Stimulated activated naive CD8-positive, alpha-beta T cell treated with anti-CD3 and anti-CD28 coated beads, Interleukin-15, Interleukin-2, amounts not matched to agents 100 ng/mL and 50 ng/mL, for 24 hours (primary cell): ENCODE measurements around the gene CGREF1.

Experiments used
- H3K27ac Mint-ChIP-seq: one replicate; pipeline ENCODE4 v1.8.0; 2021; ENCODE audit warnings: mild to moderate bottlenecking, mixed read lengths
- H3K27me3 Mint-ChIP-seq: one replicate; pipeline ENCODE4 v1.8.0; 2021; ENCODE audit warnings: mixed read lengths
- H3K36me3 Mint-ChIP-seq: one replicate; pipeline ENCODE4 v1.8.0; 2021; ENCODE audit warnings: low read depth, mixed read lengths
- H3K4me1 Mint-ChIP-seq: one replicate; pipeline ENCODE4 v1.8.0; 2021; ENCODE audit warnings: low read depth, mixed read lengths
- H3K4me3 Mint-ChIP-seq: one replicate; pipeline ENCODE4 v1.8.0; 2021; ENCODE audit warnings: mild to moderate bottlenecking, mixed read lengths
- H3K9me3 Mint-ChIP-seq: one replicate; pipeline ENCODE4 v1.8.0; 2021; ENCODE audit warnings: mixed read lengths

CGREF1 gene

GRCh38 chr2:27118525-27119329 is at the start of gene CGREF1:
Gene CGREF1, minus strand, starts transcription at chr2:27119128. Its CDS starts 14,762 bp downstream, at chr2:27104366.
- H3K27ac Mint-ChIP-seq: peak within 1 kb of the TSS; percentile 88
- H3K9me3 Mint-ChIP-seq: no peaks in the 10 kb centered on the region
- H3K36me3 Mint-ChIP-seq: no peaks in the 10 kb centered on the region
- H3K27me3 Mint-ChIP-seq: peaks cover 39% of the 10 kb centered on the region
- peak within 1 kb of the TSS; percentile 84 for H3K4me3 Mint-ChIP-seq
- peaks cover 17% of the 10 kb centered on the region for H3K4me1 Mint-ChIP-seq

GRCh38 chr2:27164960-27165763 is 46.2 kb upstream of the CGREF1 start:
- Mint-ChIP-seq H3K4me3 (no peak overlapping the region), H3K36me3 (no peaks in the 10 kb centered on the region), H3K9me3 (no peaks in the 10 kb centered on the region), H3K4me1 (peaks cover 4% of the 10 kb centered on the region), H3K27me3 (no peaks in the 10 kb centered on the region), H3K27ac (no peak overlapping the region)

GRCh38 chr2:27162151-27163121 is 43.5 kb upstream of the CGREF1 start:
- H3K36me3 Mint-ChIP-seq: no peaks in the 10 kb centered on the region
- no peak overlapping the region for H3K4me3 Mint-ChIP-seq
- H3K4me1 Mint-ChIP-seq: peaks cover 4% of the 10 kb centered on the region
- no peak overlapping the region for H3K27ac Mint-ChIP-seq
- H3K9me3 Mint-ChIP-seq: no peaks in the 10 kb centered on the region
- H3K27me3 Mint-ChIP-seq: no peaks in the 10 kb centered on the region

- Mint-ChIP-seq H3K36me3 (no peaks in the 10 kb centered on the region), H3K9me3 (no peaks in the 10 kb centered on the region), H3K27ac (no peak overlapping the region), H3K4me3 (no peak overlapping the region), H3K27me3 (no peaks in the 10 kb centered on the region), H3K4me1 (peaks cover 4% of the 10 kb centered on the region)
Measured at GRCh38 chr2:27160191-27160590, 41.3 kb upstream of the CGREF1 start.

GRCh38 chr2:27159271-27159670 is 40.3 kb upstream of the CGREF1 start:
- H3K9me3 Mint-ChIP-seq: no peaks in the 10 kb centered on the region
- H3K36me3 Mint-ChIP-seq: no peaks in the 10 kb centered on the region
- no peaks in the 10 kb centered on the region for H3K4me1 Mint-ChIP-seq
- H3K27me3 Mint-ChIP-seq: no peaks in the 10 kb centered on the region
- H3K27ac Mint-ChIP-seq: no peak overlapping the region
- no peak overlapping the region for H3K4me3 Mint-ChIP-seq

- Mint-ChIP-seq H3K4me3 (no peak overlapping the region), H3K27me3 (no peaks in the 10 kb centered on the region), H3K27ac (no peak overlapping the region), H3K4me1 (no peaks in the 10 kb centered on the region), H3K36me3 (no peaks in the 10 kb centered on the region), H3K9me3 (no peaks in the 10 kb centered on the region)
Measured at GRCh38 chr2:27158468-27158867, 39.5 kb upstream of the CGREF1 start.

- H3K27ac Mint-ChIP-seq: no peak overlapping the region
- H3K4me3 Mint-ChIP-seq: no peak overlapping the region
- no peaks in the 10 kb centered on the region for H3K9me3 Mint-ChIP-seq
- H3K36me3 Mint-ChIP-seq: no peaks in the 10 kb centered on the region
- H3K27me3 Mint-ChIP-seq: no peaks in the 10 kb centered on the region
- H3K4me1 Mint-ChIP-seq: no peaks in the 10 kb centered on the region
Measured at GRCh38 chr2:27155069-27155520, 36.2 kb upstream of the CGREF1 start.

GRCh38 chr2:27154488-27154887 is 35.6 kb upstream of the CGREF1 start:
- no peak overlapping the region for H3K4me3 Mint-ChIP-seq
- no peaks in the 10 kb centered on the region for H3K27me3 Mint-ChIP-seq
- no peaks in the 10 kb centered on the region for H3K36me3 Mint-ChIP-seq
- H3K9me3 Mint-ChIP-seq: no peaks in the 10 kb centered on the region
- no peak overlapping the region for H3K27ac Mint-ChIP-seq
- no peaks in the 10 kb centered on the region for H3K4me1 Mint-ChIP-seq

GRCh38 chr2:27152796-27153464 is 34.0 kb upstream of the CGREF1 start:
- peaks cover 4% of the 10 kb centered on the region for H3K27me3 Mint-ChIP-seq
- no peaks in the 10 kb centered on the region for H3K36me3 Mint-ChIP-seq
- no peaks in the 10 kb centered on the region for H3K9me3 Mint-ChIP-seq
- no peak overlapping the region for H3K4me3 Mint-ChIP-seq
- no peak overlapping the region for H3K27ac Mint-ChIP-seq
- H3K4me1 Mint-ChIP-seq: no peaks in the 10 kb centered on the region

- H3K27me3 Mint-ChIP-seq: peaks cover 4% of the 10 kb centered on the region
- no peaks in the 10 kb centered on the region for H3K36me3 Mint-ChIP-seq
- H3K4me3 Mint-ChIP-seq: no peak overlapping the region
- H3K27ac Mint-ChIP-seq: no peak overlapping the region
- H3K9me3 Mint-ChIP-seq: no peaks in the 10 kb centered on the region
- H3K4me1 Mint-ChIP-seq: no peaks in the 10 kb centered on the region
Measured at GRCh38 chr2:27152102-27152795, 33.3 kb upstream of the CGREF1 start.

GRCh38 chr2:27150639-27151230 is 31.8 kb upstream of the CGREF1 start:
- peaks cover 4% of the 10 kb centered on the region for H3K27me3 Mint-ChIP-seq
- no peaks in the 10 kb centered on the region for H3K9me3 Mint-ChIP-seq
- H3K4me3 Mint-ChIP-seq: no peak overlapping the region
- no peaks in the 10 kb centered on the region for H3K36me3 Mint-ChIP-seq
- H3K27ac Mint-ChIP-seq: no peak overlapping the region
- H3K4me1 Mint-ChIP-seq: no peaks in the 10 kb centered on the region

GRCh38 chr2:27149570-27150405 is 30.9 kb upstream of the CGREF1 start:
- no peaks in the 10 kb centered on the region for H3K4me1 Mint-ChIP-seq
- H3K27me3 Mint-ChIP-seq: peaks cover 4% of the 10 kb centered on the region
- no peaks in the 10 kb centered on the region for H3K9me3 Mint-ChIP-seq
- no peak overlapping the region for H3K27ac Mint-ChIP-seq
- H3K4me3 Mint-ChIP-seq: no peak overlapping the region
- no peaks in the 10 kb centered on the region for H3K36me3 Mint-ChIP-seq
